HG02973 (cell line): ENCODE results near the gene PLK4.
"Not testable (repeated sequence)": the region's sequence is repeated elsewhere in the genome, so short reads cannot be mapped to it uniquely, and the experiment has no call there.

Experiments used
- ATAC-seq: cut with Tn5 transposase; IDR thresholded peaks from one replicate; pipeline ENCODE4 v1.9.1; 2021; ENCODE audit warnings: moderate library complexity; ENCODE audit not compliant: unreplicated experiment

The PLK4 gene

GRCh38 chr4:127905029-127905428 is 24.3 kb downstream of the PLK4 start:
- no peak for ATAC-seq

GRCh38 chr4:127916512-127916911 is 35.8 kb downstream of the PLK4 start:
- ATAC-seq = no peak

- ATAC-seq = no peak
Measured at GRCh38 chr4:127917151-127917550, 36.5 kb downstream of the PLK4 start.

DNA sequence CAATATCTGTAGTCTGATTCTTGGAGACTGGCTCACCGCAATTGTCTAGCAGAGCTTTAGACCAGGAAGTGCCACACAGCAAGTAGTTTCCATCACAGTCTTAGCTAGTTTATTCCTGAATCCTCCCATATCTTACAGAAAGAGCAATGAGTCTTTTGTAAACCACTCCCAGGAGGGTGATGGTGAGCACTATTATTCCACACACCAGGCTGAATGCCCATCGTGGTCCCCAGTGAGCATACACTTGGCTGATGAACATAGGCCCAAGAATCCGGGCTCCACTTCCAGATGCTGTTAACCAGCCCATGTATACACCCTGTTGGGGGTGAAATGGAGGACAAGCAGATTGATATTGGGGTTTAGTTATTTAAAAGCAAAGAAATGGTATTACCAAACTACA is 39.8 kb downstream of the PLK4 start:
- ATAC-seq = no peak

DNA sequence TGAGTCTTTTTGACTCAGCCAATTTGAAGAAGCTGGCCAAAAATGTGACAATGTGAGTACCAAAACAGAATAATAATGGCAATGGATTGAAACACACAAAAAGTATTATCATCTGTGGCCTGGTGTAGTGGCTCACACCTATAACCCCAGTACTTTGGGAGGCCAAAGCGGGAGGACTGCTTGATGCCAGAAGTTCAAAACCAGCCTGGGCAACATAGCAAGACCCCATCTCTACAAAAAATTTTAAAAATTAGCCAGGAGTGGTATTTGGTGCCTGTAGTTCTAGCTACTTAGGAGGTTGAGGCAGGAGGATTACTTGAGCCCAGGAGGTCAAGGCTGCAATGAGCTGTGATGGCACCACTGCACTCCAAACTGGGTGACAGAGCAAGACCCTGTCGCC is 41.5 kb downstream of the PLK4 start:
- ATAC-seq = no peak

- ATAC-seq = not testable (repeated sequence)
Measured at GRCh38 chr4:127925720-127926119, 45.0 kb downstream of the PLK4 start.

GRCh38 chr4:127930175-127930574 is 49.5 kb downstream of the PLK4 start:
- ATAC-seq = no peak

GRCh38 chr4:127931836-127932235 is 51.1 kb downstream of the PLK4 start:
- ATAC-seq = not testable (repeated sequence)

DNA sequence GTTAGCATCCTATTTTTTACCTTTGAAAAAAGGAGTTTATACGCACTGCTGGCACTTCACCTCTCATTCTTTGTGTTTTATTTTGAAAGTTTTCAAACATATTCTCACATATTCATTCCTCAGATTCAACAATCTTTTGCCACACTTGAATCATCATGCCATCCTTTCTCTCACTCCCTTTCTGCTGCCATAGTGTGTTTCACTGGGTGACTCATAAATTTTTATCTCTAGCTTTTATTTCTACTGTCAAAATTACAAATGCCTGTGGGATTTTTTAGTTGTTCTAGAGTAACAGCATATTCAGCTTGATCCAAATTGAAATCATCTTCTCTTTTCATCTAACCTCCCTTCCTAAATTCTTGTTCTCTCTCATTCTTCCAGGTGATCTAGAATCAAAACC is 56.3 kb downstream of the PLK4 start:
- no peak for ATAC-seq
